Large intestine (tissue), 3 donors: ENCODE data around the gene ACOT13. TPM values are rescaled to one million over a fixed set of nuclear protein-coding genes. Genes with fewer than 3 reads are reported as not detected.
"Not testable (repeated sequence)": the region's sequence is repeated elsewhere in the genome, so short reads cannot be mapped to it uniquely, and the experiment has no call there.

Experiments
- DNase-seq, 2 donors: peaks; one replicate each; pipeline versions ENCODE4 v3.0.0 to v3.0.0-alpha.2; 2013
- H3K27ac ChIP-seq: one replicate; pipeline ENCODE4 v1.5.1; 2013; ENCODE audit warnings: low read length
- H3K27me3 ChIP-seq: 2 replicates; pipeline ENCODE4 v1.6.1; 2013; ENCODE audit warnings: low read length; ENCODE audit not compliant: control insufficient read depth, insufficient read depth
- H3K36me3 ChIP-seq: 2 replicates; pipeline ENCODE4 v1.6.1; 2013; ENCODE audit warnings: low read length; ENCODE audit not compliant: control insufficient read depth, insufficient read depth
- H3K4me1 ChIP-seq: one replicate; pipeline ENCODE4 v1.6.1; 2013; ENCODE audit warnings: low read length; ENCODE audit not compliant: control insufficient read depth, insufficient read depth
- H3K4me3 ChIP-seq: one replicate; pipeline ENCODE4 v1.5.1; 2013; ENCODE audit warnings: low read length
- H3K9me3 ChIP-seq: one replicate; pipeline ENCODE4 v1.6.1; 2013; ENCODE audit warnings: mild to moderate bottlenecking, low read depth, low read length, moderate library complexity; ENCODE audit not compliant: control insufficient read depth
- WGBS: methylation state at CpG from one replicate; pipeline ENCODE4 v1.1.5; 2013; ENCODE audit warnings: low lambda C conversion rate; ENCODE audit not compliant: insufficient coverage; 5-methylcytosine and 5-hydroxymethylcytosine counted together
- polyA plus RNA-seq: library from polyadenylated mRNA; unstranded; fragments of 120-200 nt; gene quantifications from one replicate; pipeline ENCODE4 v1.2.1, GENCODE V29; 2013

ACOT13 gene
- polyA plus RNA-seq, 1 donor: 17.6 TPM

GRCh38 chr6:24691550-24691949 is 24.7 kb downstream of the ACOT13 start:
- H3K4me3 ChIP-seq: no peak overlapping the region
- 75% methylated on average over 1 of the region's 3 CpGs for WGBS
- H3K27me3 ChIP-seq: no peaks in the 10 kb centered on the region
- DNase-seq: no peak
- H3K4me1 ChIP-seq: no peaks in the 10 kb centered on the region
- no peaks in the 10 kb centered on the region for H3K36me3 ChIP-seq
- H3K27ac ChIP-seq: no peak overlapping the region
- no peaks in the 10 kb centered on the region for H3K9me3 ChIP-seq

DNA sequence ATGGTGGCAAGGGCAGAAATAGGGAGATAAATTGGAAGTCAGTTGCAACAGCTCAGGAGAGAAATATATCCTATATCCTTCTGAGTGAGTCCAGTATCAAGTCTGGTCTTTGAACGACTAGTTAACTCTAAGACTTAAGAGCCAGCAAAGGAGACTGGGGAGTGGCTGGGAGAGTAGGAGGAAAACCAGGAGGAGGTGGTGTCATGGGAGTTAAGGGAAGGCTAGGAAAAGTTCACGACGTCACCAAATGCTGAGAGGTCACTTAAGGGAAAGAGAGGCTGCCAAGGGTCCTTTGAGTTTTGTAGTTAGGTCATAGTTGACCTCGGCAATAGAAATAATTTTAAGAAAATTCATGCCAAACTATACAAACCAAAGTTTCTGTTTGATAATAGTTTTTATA is 25.1 kb downstream of the ACOT13 start:
- H3K9me3 ChIP-seq: no peaks in the 10 kb centered on the region
- H3K36me3 ChIP-seq: no peaks in the 10 kb centered on the region
- H3K27me3 ChIP-seq: no peaks in the 10 kb centered on the region
- H3K4me3 ChIP-seq: no peak overlapping the region
- H3K27ac ChIP-seq: no peak overlapping the region
- WGBS: no CpG with 5 or more reads among the region's 4 CpGs
- no peaks in the 10 kb centered on the region for H3K4me1 ChIP-seq
- no peak for DNase-seq

DNA sequence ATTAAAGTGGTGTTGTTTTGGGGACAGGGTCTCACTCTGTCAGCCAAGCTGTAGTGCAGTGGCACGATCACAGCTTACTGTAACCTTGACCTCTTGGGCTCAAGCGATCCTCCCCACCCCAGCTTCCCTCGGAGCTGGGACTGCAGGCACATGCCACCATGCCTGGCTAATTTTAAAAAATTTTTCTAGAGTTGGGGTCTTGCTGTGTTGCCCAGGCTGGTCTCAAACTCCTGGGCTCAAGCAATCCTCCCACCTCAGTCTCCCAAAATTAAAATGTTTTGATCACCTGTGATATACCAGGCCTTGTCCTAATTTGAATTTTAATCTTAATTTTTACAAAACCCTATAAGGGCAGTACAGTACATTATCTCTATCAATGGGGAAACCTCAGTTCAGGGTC is 25.5 kb downstream of the ACOT13 start:
- Histone ChIP-seq H3K9me3 (no peaks in the 10 kb centered on the region), H3K4me1 (no peaks in the 10 kb centered on the region), H3K27me3 (no peaks in the 10 kb centered on the region), H3K27ac (no peak overlapping the region), H3K4me3 (no peak overlapping the region), H3K36me3 (no peaks in the 10 kb centered on the region)
- no peak for DNase-seq
- WGBS: no CpG with 5 or more reads among the region's 3 CpGs

DNA sequence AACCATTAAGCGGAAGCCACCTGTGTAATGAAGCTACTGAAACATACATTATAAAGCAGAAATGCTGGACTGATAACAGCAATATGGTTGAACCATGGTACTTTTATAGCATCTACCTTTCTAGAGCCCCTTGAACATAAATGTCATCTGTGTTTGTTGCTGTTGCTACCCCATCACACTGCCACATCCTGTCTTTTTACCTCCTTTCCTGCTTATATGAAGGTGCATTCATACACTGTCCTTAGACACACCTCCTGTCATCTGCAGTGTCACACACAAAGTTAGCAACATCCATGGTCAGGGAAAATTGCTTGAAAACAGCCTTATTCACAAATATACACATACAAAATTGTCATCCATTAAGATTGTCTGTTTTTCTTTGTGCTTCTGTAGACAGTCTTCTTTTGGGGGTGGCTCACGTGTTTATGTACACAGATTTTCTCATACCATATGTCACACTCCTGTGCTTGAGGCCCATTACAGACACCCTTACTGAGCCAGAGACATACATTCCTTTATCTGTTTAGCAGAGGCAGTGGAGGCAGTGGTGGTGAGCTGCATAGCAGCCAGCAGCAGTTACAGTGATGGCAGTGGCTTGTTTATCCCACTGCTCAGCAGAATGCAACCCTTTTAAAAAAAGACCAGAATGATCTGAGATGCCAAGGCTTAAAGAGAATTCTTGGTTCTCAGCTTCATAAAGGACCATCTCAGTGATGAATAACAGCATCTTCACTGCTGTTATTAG is 26.1 kb downstream of the ACOT13 start:
- H3K9me3 ChIP-seq: no peaks in the 10 kb centered on the region
- no CpG with 5 or more reads among the region's 2 CpGs for WGBS

DNA sequence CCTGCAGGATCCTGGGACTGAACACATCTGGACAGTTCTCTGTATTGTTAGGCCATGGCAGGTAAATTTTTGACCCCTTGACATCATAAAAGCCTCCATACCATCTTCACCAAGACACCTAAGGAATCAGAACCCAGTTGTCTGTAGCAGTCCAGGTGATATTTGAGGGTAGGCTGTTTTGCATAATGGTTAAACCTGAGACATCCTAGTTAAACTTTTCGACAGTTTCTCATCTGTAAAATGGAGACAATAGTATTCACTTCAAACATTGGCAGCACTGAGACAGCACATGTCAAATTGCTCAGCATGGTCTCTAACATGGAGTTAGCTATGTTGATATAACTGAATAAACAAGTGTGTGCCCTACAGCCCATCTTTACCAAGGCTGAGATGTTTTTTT is 27.3 kb downstream of the ACOT13 start:
- Histone ChIP-seq H3K36me3 (peaks cover 5% of the 10 kb centered on the region), H3K4me1 (no peaks in the 10 kb centered on the region), H3K4me3 (no peak overlapping the region), H3K27me3 (no peaks in the 10 kb centered on the region), H3K27ac (no peak overlapping the region), H3K9me3 (no peaks in the 10 kb centered on the region)
- WGBS: 100% methylated on average over 1 of the region's 1 CpG
- no peak for DNase-seq

More for the DNA sequence above, 26.1 kb downstream of the ACOT13 start:
- Histone ChIP-seq H3K4me3 (no peak overlapping the region), H3K27me3 (no peaks in the 10 kb centered on the region), H3K4me1 (no peaks in the 10 kb centered on the region), H3K36me3 (no peaks in the 10 kb centered on the region), H3K27ac (no peak overlapping the region)
- DNase-seq: no peak

- not testable (repeated sequence) for H3K27me3 ChIP-seq, H3K27ac ChIP-seq, H3K9me3 ChIP-seq, H3K4me1 ChIP-seq, H3K4me3 ChIP-seq, H3K36me3 ChIP-seq
- no CpG with 5 or more reads among the region's 8 CpGs for WGBS
- DNase-seq: peak; percentile 7 to 44
Observed at GRCh38 chr6:24695635-24696034, 28.8 kb downstream of the ACOT13 start.

DNA sequence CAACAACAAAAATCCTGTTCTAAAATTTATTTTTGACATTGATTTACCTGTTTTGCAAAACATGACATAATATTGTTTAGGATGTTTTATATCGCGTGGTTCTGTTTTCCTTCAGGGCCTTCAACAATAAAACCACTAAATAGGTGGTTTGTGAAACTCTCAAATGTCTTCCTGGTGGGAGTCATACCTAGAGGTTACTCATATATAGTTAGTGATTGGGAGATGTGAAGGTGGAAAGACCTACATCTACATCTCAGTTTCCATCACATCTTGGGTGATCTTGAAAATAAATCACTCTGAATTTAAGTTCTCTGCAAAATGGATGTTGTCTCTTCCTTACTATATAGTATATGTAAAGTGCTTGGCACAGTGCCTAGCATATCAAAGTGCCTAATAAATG is 29.2 kb downstream of the ACOT13 start:
- H3K36me3 ChIP-seq: peaks cover 6% of the 10 kb centered on the region
- no peaks in the 10 kb centered on the region for H3K9me3 ChIP-seq
- no peak overlapping the region for H3K4me3 ChIP-seq
- no peaks in the 10 kb centered on the region for H3K4me1 ChIP-seq
- H3K27ac ChIP-seq: no peak overlapping the region
- DNase-seq: no peak
- H3K27me3 ChIP-seq: no peaks in the 10 kb centered on the region
- WGBS: no CpG with 5 or more reads among the region's 2 CpGs

- DNase-seq: no peak
- WGBS: 40% methylated on average over 1 of the region's 3 CpGs
- Histone ChIP-seq H3K9me3 (no peaks in the 10 kb centered on the region), H3K4me3 (no peak overlapping the region), H3K27me3 (no peaks in the 10 kb centered on the region), H3K4me1 (no peaks in the 10 kb centered on the region), H3K27ac (no peak overlapping the region), H3K36me3 (peaks cover 29% of the 10 kb centered on the region)
Observed at GRCh38 chr6:24699521-24700359, 32.9 kb downstream of the ACOT13 start.

GRCh38 chr6:24702720-24703282 is 35.9 kb downstream of the ACOT13 start:
- H3K4me1 ChIP-seq: no peaks in the 10 kb centered on the region
- no peak overlapping the region for H3K27ac ChIP-seq
- WGBS: no CpG with 5 or more reads among the region's 4 CpGs
- no peaks in the 10 kb centered on the region for H3K9me3 ChIP-seq
- no peak overlapping the region for H3K4me3 ChIP-seq
- DNase-seq: no peak
- H3K36me3 ChIP-seq: peaks cover 55% of the 10 kb centered on the region
- H3K27me3 ChIP-seq: no peaks in the 10 kb centered on the region

DNA sequence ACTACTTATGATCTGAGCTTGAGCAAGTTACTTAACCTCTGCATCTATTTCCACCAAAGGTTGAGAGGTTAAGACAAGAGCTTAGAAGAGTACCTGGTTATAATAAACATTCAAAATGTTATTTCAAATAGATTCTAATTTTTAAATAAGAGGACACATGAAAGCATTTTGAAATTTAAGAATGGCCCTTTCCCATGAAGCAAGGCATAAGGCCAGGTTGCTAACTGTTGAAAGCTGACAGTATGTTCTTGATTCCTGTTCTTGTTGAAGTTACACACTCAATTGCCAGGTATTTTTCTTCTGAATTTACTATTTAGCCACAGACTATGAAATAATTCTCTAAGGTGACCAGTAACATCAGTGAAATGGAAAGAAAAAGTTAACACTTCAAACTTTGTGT is 37.6 kb downstream of the ACOT13 start:
- Histone ChIP-seq H3K36me3 (peaks cover 67% of the 10 kb centered on the region), H3K9me3 (no peaks in the 10 kb centered on the region), H3K27ac (no peak overlapping the region), H3K4me1 (no peaks in the 10 kb centered on the region), H3K4me3 (no peak overlapping the region), H3K27me3 (no peaks in the 10 kb centered on the region)
- no peak for DNase-seq
